GM21825 (cell line): ENCODE data around the gene C12orf42.
"Not testable (repeated sequence)": the region's sequence is repeated elsewhere in the genome, so short reads cannot be mapped to it uniquely, and the experiment has no call there.

ENCODE experiments used
- ATAC-seq: cut with Tn5 transposase; IDR thresholded peaks from one replicate; pipeline ENCODE4 v1.9.1; 2021; ENCODE audit warnings: mild to moderate bottlenecking, moderate library complexity; ENCODE audit not compliant: unreplicated experiment

Gene C12orf42

DNA sequence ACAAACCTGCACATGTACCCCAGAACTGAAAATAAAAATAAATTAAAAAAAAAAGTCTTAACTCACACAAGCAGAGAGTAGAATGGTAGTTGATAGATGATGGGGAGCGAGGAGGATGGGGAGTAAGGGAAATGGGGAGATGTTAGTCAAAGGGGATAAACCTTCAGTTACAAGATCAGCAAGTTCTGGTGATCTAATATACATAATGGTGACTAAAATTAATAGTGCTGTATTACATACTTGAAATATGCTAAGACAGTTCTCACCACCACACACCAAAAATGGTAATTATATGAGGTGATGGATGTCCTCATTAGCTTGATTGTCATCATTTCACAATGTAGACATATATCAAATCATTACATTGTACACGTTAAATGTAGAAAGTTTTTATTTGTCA lies 3.2 kb upstream of the C12orf42 start:
- no peak for ATAC-seq

DNA sequence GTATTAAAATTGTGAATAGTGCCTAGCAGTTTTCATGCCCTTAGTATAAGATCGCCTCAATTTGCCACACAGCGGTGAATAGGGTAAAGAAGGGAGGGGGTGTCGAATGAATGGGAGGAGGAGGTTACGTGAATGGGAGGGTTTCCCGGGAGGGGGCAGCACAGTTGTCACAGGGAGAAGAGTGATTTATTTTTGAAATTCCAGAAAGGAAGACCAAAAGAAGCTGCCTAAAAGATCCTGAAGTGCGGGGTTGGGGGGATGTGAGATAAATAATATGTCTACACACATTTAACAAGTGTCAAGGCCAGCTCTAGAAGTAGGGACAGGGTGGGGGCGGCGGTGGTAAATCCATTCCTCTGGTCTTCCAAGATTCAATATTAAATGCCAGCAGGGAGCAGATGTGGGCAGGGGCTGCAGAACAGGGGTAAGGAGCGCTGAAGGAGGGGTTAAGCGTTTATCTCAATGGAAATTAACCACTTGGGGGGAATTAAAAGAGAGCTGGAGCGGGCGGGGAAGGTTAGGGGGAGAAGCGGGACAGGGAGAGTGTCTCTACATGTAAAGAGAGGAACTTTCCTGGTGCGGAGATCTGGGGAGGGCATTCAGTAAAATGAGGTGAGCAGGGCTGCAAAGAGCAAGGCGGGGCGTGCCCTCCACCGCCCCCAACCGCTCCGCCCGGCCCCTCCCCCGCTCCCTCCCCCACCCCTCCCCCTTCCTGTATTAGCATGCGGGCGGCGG lies 867 bp downstream of the C12orf42 start:
- ATAC-seq = no peak

DNA sequence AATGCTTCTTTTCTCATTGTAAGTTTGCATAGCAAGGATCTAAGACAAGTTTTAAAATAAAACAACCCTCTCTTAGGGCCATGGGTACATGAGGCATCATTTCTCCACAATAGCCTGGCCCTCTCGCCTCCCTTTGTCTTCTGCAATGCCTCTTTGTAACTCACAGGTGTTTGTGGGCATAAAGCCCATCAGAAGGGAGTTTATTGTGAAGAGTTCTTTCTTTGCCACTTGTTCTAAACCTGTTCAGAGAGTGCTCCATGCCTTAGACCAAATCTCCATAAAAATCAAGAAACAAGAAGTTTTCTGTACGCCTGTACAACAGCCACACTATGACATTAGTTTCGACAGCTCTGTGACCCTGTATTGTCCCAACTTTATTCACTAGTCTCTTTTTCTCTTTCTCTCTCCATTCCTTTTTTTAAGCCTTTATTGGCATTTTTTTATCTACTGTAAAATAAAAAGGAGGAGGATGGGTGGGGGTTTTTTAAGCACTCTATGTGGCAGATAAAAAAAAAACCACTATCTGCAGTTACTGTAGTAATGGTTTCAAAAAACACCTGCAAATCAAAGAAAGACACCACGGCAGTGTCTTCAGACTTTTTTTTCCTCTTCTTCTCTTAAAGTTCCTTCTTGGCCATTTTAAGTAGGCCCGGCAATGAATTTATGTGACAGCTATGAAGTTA lies 1.6 kb downstream of the C12orf42 start:
- no peak for ATAC-seq

DNA sequence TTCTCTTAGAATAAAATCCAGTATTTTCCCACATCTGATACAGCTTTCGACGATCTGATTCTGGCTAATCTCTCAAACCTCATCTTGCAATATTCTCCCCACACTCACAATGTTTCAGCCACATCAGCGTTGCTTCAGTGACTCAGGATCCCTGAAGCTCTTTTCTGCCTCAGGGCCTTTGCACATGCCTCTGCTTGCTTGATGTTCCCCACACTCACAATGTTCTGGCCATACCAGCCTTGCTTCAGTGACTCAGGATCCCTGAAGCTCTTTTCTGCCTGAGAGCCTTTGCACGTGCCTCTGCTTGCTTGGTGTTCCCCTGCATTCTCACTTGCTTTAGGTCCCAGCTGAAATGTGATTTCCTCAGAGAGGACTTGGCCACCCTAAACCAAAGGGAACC lies 2.6 kb downstream of the C12orf42 start:
- no peak for ATAC-seq

DNA sequence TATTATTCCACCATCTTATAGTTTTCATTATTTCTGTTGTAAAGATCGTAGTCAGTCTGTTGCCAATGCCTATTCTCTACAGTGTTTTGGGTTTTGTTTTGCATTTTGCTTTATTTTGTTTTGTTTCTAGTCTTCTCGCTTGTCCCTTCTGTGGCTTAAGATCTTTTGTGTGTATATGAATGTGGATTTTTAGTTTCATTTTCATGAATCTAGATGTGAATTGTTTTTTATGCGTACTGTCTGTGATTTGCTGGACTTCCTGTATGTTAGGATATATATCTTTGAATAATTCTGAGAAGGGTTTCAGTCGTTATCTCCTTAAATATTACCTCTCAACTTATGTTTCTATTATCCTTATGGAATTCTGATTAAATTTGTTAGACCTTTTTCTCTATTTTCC lies 13.4 kb downstream of the C12orf42 start:
- ATAC-seq = no peak

DNA sequence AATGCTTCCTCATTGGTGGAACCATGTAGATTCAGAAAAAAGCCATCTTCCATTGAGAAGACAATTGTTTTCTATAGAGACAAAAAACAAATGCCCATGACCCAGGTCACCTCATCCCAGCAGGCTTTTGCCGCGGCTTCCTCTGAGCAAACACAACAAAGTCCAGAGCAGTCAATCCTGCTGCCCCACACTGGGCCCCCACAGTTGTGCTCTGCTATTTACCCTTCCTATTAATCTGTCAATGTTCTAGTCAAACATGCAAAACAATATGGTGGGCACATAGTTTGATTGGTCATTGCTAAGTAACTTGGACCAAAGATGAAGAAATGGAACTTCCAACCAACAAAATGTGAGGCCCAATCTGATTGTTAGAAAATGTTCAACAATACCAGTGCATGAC lies 20.7 kb downstream of the C12orf42 start:
- no peak for ATAC-seq

DNA sequence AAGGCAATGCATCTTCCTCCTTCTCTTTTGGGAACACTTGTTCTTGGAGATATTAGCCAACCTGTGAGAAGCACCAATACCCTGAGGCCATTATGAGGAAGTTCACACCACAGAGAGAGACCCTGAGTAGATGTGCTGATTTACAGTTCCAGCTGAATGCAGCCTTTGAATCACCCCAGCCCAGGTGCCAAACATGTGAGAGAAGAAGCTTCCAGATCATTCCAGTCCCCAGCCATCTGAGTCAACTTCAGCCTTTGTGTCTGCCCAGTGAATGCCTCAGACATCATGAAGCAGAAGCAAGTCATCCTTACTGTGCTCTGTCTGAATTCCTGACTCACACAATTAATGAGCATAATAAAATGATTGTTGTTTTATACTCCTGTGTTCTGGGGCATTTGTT lies 25.1 kb downstream of the C12orf42 start:
- no peak for ATAC-seq

DNA sequence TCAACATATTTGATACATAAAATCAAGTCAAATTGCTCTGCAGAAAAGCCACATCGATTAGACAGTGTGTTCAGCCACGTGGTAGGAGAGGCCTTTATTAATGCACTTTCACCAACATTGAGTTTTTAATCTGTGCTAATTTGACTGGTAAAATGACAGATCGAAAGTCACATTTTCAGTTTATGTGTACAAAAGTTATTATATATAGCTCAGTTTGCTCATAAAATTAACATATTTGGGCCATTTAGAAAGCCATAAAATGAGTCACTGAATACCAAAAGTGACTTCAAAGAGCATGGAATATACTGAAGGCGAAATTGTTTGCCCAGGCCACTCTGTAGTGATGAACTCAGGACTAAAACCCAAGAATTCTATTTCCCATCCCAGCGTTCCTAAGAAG lies 26.0 kb downstream of the C12orf42 start:
- no peak for ATAC-seq

DNA sequence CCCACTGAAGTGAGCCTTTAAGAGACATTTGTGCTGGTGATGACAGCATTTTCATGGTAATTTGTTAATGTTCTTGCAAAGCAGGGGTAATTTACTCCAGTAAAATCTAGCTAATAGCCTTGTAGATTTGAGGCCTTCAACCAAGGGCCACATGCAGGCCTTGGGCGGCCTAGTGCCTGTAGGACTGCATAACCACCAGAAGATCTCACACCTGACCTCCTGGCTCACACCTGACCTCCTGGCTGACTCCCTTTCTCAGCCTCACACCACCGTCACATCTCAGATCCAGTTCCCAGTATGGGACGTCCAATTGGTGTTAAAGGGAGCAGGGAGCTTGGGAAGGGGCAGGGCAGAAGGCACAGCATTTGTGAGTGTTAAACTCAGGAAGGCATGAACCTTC lies 26.9 kb downstream of the C12orf42 start:
- no peak for ATAC-seq

DNA sequence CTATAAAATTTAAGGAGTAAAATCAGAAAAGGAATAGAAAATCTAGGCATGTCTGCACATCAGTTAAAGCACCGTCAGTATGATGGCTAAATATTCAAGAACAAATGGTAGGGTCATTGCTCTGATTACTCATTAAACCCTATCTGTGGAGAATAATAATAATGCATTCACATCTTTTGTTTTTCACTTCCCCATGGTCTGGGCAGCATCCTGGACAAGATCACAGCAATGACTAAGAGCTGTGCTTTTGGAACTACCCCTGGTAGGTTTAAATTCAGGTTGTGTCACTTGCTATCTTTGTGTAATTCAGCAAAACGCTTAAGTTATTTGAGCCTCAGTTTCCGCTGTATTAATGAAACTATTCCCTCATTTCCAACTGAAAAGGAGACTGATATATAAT lies 33.1 kb downstream of the C12orf42 start:
- peak; percentile 97 for ATAC-seq

DNA sequence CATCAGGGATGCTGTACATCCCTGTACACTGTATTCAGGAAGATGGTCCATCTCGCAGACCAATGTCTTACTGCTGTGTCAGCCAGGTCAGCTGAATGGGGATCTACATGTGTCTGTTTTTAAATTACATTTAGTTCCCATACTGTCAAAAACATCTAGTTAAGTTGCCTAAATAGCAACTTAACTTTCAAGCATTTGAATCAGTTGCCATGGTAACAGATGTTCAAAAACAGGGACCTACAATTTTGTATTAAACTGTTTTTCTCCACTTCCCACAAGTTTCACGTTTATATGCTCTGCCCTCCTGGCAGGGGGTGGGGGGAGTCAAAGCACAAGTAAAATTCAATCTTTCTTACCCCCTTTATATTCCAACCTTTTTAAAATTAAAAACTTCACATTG lies 38.3 kb downstream of the C12orf42 start:
- no peak for ATAC-seq

DNA sequence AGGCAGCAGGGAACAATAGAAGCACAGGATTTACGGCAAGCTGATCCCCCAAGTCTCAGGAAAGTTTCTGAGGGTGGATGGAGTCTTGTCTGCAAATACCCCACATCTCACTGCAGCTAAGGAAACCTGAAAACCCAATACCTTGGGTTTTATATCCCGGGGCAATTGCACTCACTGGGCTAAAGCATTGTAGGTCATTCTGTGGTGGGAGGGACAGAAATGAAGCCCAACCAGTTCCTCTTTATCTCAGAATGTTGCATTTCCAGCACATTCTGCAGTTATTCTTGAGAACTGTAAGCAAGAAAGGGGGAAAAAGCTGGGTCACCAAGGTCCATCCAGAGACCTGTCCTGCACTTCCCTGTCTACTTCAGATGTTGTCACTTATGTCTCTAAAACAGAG lies 39.8 kb downstream of the C12orf42 start:
- ATAC-seq = no peak

DNA sequence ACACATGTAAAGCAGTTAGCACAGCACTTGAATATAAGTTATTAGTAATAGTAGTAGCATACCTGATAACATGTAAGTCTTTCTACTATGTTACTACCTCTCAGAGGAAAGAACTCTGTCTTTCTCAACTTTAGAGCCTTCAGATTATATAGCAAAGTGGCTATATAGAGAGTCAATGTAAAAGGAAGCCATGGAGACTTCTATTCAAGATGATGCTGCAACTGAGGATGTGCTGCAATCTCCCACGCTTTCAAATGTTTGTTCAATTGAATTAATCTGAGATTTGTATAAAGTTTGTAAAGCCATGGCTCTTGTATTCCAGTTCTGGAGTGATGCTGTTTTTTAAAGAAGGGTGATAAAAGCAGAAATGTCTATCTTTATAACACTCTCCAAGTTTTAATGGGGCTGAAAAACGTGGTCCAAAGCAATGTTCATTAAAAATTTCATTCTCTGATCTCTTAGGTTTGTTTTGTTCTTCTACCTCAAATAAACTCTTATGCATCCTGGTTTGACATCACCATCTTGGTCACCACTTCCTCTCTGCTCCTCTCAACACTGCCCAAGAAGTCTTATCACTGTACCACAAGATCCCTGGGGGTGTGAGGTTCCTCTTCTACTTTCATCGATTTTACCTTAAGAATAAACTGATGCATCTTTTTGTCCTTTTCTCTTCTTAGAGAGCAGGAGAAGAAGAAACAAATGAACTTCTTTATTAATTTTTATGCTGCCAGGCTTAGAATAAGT lies 40.6 kb downstream of the C12orf42 start:
- ATAC-seq = peak; percentile 87

DNA sequence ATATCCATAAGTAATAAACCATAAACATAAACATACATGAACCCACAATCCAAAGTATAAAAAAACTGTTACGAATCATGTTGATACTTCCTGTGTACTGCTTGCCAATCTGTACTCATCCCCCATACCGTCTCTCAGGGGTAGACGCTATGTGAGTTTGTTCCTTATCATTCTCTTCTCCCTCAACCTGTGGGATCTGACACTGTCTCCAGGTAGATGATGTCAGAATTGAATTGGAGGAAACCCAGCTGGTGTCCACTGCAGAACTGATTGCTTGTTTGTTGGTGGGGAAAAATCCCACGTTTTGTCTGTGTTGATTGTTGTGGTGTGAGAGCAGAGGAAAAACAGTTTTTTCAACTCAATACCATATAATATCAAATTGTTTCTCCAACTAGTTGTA lies 50.8 kb downstream of the C12orf42 start:
- no peak for ATAC-seq

DNA sequence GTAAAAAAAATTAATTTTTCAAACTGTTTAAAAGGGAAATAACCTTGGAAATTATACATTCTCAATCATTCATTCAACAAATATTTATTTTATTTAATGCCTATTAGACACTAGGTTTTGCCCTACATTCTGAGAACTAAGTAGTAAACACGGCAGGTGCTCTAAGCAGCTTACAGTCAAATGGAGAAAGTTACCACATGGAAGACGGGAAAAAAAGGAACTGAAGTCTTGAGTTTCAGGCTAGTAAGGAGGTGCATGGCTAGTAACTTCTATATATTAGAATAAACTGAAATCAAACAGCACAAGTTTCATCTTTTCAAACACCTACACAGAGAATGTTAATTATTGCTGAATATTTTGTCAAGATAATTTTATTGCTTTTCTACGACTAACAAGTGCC lies 52.9 kb downstream of the C12orf42 start:
- no peak for ATAC-seq

DNA sequence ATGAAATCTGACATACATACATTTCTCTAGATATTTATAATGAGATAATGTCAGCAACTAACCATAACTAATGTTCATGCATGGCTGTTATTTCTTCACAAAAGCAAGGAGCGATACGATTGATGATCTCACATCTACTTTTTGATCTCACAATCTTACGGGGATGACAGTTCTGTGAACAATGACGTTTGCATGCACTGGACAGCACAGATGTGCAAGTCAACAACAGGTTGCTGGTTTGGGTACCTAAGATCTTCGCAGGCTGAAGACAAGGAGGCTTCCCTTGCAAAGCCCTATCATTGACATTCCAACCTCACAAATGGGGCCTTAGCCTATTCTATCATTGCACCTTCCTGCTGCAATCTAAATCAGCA lies 53.6 kb downstream of the C12orf42 start:
- no peak for ATAC-seq

DNA sequence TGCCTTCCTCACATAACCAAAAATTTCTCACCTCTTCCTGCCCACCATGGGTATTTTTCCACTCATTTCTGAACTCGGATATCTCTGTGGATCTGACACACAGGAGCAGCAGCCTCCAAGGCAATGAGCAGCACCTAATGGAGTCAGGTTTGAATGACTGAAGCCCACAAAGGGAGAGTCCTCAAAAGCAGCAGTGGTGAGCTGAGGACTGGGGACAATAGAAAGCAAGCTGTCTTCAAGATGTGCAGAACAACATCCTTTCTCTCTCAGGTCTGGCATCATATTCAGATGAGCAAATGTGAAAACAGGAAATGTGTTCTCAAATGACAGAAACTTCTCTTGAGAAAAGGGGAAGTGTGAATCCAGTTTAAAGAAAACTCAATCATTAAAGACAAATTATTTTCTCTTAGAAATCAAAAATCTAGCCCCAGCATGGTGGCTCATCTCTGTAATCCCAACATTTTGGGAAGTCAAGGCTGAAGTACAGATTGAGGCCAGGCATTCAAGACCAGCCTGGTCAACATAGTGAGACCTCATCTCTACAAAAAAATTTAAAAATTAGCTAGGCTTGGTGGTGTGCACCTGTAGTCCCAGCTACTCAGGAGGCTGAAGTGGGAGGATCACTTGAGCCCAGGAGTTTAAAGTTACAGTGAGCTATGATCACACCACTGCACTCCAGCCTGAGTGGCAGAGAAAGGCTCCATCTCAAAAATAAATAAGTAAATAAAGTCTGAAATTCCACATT lies 54.2 kb downstream of the C12orf42 start:
- peak; percentile 97 for ATAC-seq

DNA sequence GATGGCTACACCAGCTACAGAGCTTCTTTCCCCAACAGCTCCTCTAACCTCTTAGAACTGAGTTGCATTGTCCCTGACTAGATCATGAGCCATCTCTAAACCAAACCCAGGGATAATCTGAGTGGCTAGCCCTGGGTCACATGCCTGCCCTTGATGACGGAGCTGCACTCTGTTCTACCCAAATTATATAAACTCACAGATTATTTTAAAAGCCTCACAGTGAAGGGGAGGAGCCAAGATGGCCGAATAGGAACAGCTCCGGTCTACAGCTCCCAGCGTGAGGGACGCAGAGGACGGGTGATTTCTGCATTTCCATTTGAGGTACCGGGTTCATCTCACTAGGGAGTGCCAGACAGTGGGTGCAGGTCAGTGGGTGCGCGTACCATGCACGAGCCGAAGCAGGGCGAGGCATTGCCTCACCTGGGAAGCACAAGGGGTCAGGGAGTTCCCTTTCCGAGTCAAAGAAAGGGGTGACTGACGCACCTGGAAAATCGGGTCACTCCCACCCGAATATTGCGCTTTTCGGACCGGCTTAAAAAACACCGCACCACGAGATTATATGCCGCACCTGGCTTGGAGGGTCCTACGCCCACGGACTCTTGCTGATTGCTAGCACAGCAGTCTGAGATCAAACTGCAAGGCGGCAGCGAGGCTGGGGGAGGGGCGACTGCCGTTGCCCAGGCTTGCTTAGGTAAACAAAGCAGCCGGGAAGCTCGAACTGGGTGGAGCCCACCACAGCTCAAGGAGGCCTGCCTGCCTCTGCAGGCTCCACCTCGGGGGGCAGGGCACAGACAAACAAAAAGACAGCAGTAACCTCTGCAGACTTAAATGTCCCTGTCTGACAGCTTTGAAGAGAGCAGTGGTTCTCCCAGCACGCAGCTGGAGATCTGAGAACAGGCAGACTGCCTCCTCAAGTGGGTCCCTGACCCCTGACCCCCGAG lies 61.3 kb downstream of the C12orf42 start:
- not testable (repeated sequence) for ATAC-seq

DNA sequence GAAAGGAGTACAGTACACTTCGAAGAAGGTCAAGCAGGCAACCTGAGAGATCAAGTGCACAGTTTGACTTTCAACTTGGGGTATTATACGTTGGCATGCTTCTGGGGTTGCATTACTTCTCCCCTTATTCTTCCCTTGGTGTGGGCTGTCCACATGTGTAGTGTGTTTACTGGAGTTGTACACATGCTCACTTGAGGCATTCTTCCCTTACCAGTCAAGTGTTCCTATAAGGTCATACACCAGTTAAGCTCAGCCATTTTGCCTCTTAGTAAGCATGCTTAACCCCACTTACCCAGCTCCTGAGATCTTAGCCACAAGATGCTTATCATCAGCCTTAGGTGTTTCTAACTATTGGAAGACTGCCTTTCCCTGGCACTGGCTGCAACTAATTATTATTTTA lies 63.8 kb downstream of the C12orf42 start:
- no peak for ATAC-seq

DNA sequence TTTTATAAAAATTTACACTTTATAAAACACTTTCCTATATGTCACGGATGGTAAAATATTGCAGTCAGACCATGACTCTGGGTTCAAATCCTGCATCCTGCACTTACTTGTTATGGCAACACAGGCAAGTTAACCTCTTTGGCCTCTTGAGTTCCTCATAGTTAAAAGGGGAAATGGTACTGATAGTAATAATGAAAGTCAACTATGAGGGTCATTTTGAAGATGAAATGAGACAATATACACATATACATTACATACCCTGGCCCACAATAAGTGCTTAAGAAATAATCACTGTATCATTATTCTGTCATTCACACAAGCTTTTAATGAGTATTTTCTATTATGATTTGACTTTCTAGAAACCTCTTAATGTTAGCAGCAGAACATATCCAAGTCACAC lies 64.4 kb downstream of the C12orf42 start:
- no peak for ATAC-seq
